Measurements from ENCODE around the gene SLC2A9. TPM values are rescaled to one million over a fixed set of nuclear protein-coding genes. Genes with fewer than 3 reads are reported as not detected.

Gene SLC2A9
- total RNA-seq, 2 experiments from 2014 or later: 0.77 to 1.6 TPM

GRCh38 chr4:9970399-9971011 lies 50.8 kb downstream of the SLC2A9 start:
- Mint-ChIP-seq H3K27ac (peak overlapping the region; percentile 75), H3K36me3 (peaks cover 34% of the 10 kb centered on the region), H3K4me3 (peak overlapping the region; percentile 55), H3K4me1 (peaks cover 37% of the 10 kb centered on the region), H3K9me3 (peaks cover 18% of the 10 kb centered on the region), H3K27me3 (peaks cover 3% of the 10 kb centered on the region)
- POLR2A ChIA-PET: interaction anchor here (0.7 to 1.0 kb wide), 2 partner anchors 25 to 38 kb away, joined by 3 read pairs; no protein-coding TSS in a partner anchor
- DNase-seq (no peak), ATAC-seq (ENCODE audit: low read depth) (peak; percentile 28)

GRCh38 chr4:9969526-9970398 lies 51.5 kb downstream of the SLC2A9 start:
- Mint-ChIP-seq H3K27ac (peak overlapping the region; percentile 75), H3K4me3 (peak overlapping the region; percentile 55), H3K36me3 (peaks cover 31% of the 10 kb centered on the region), H3K27me3 (peaks cover 3% of the 10 kb centered on the region), H3K4me1 (peaks cover 36% of the 10 kb centered on the region), H3K9me3 (peaks cover 18% of the 10 kb centered on the region)
- POLR2A ChIA-PET: interaction anchor here (0.7 to 1.0 kb wide), 2 partner anchors 26 to 37 kb away, joined by 3 read pairs; no protein-coding TSS in a partner anchor
- ATAC-seq (ENCODE audit: low read depth) (peak; percentile 91), DNase-seq (peak; percentile 34)

- Mint-ChIP-seq H3K9me3 (peaks cover 18% of the 10 kb centered on the region), H3K4me1 (peaks cover 36% of the 10 kb centered on the region), H3K27me3 (peaks cover 3% of the 10 kb centered on the region), H3K4me3 (no peak overlapping the region), H3K36me3 (peaks cover 31% of the 10 kb centered on the region), H3K27ac (no peak overlapping the region)
- POLR2A ChIA-PET: no interaction called here
- DNase-seq (no peak), ATAC-seq (ENCODE audit: low read depth) (no peak)
Observed at GRCh38 chr4:9968472-9968871, 52.8 kb downstream of the SLC2A9 start.

GRCh38 chr4:9964879-9965278 lies 56.4 kb downstream of the SLC2A9 start:
- Mint-ChIP-seq H3K27ac (no peak overlapping the region), H3K4me1 (peaks cover 11% of the 10 kb centered on the region), H3K4me3 (no peak overlapping the region), H3K36me3 (peaks cover 12% of the 10 kb centered on the region), H3K9me3 (peaks cover 12% of the 10 kb centered on the region), H3K27me3 (peaks cover 6% of the 10 kb centered on the region)
- ATAC-seq (ENCODE audit: low read depth): no peak
- POLR2A ChIA-PET: interaction anchor here (0.5 kb wide), 1 partner anchor 1876 kb away, joined by 3 read pairs; no protein-coding TSS in a partner anchor
- DNase-seq: no peak

GRCh38 chr4:9963328-9963727 lies 58.0 kb downstream of the SLC2A9 start:
- Mint-ChIP-seq H3K9me3 (peaks cover 6% of the 10 kb centered on the region), H3K36me3 (peaks cover 6% of the 10 kb centered on the region), H3K4me1 (peaks cover 4% of the 10 kb centered on the region), H3K27ac (no peak overlapping the region), H3K27me3 (peaks cover 6% of the 10 kb centered on the region), H3K4me3 (no peak overlapping the region)
- DNase-seq: no peak
- no peak for ATAC-seq (ENCODE audit: low read depth)
- POLR2A ChIA-PET: no interaction called here

GRCh38 chr4:9962611-9963314 lies 58.5 kb downstream of the SLC2A9 start:
- ATAC-seq (ENCODE audit: low read depth) (no peak), DNase-seq (no peak)
- Mint-ChIP-seq H3K27ac (no peak overlapping the region), H3K36me3 (peaks cover 5% of the 10 kb centered on the region), H3K4me3 (no peak overlapping the region), H3K9me3 (peaks cover 3% of the 10 kb centered on the region), H3K4me1 (no peaks in the 10 kb centered on the region), H3K27me3 (peaks cover 6% of the 10 kb centered on the region)
- POLR2A ChIA-PET: no interaction called here

GRCh38 chr4:9954468-9954867 lies 66.8 kb downstream of the SLC2A9 start:
- Mint-ChIP-seq H3K4me1 (no peaks in the 10 kb centered on the region), H3K9me3 (no peaks in the 10 kb centered on the region), H3K27me3 (no peaks in the 10 kb centered on the region), H3K27ac (no peak overlapping the region), H3K36me3 (peaks cover 2% of the 10 kb centered on the region), H3K4me3 (no peak overlapping the region)
- DNase-seq: no peak
- ATAC-seq (ENCODE audit: low read depth): no peak
- POLR2A ChIA-PET: no interaction called here

- no peak overlapping the region for H3K4me3 Mint-ChIP-seq
- H3K27ac Mint-ChIP-seq: no peak overlapping the region
- no peaks in the 10 kb centered on the region for H3K36me3 Mint-ChIP-seq
- peaks cover 3% of the 10 kb centered on the region for H3K27me3 Mint-ChIP-seq
- no peaks in the 10 kb centered on the region for H3K4me1 Mint-ChIP-seq
- POLR2A ChIA-PET: no interaction called here
- DNase-seq (no peak), ATAC-seq (ENCODE audit: low read depth) (no peak)
- no peaks in the 10 kb centered on the region for H3K9me3 Mint-ChIP-seq
Observed at GRCh38 chr4:9953089-9953488, 68.2 kb downstream of the SLC2A9 start.

- Mint-ChIP-seq H3K27ac (no peak overlapping the region), H3K4me1 (no peaks in the 10 kb centered on the region), H3K27me3 (peaks cover 3% of the 10 kb centered on the region), H3K9me3 (no peaks in the 10 kb centered on the region), H3K4me3 (no peak overlapping the region), H3K36me3 (no peaks in the 10 kb centered on the region)
- POLR2A ChIA-PET: no interaction called here
- ATAC-seq (ENCODE audit: low read depth) (no peak), DNase-seq (no peak)
Observed at GRCh38 chr4:9952415-9952950, 68.8 kb downstream of the SLC2A9 start.

GRCh38 chr4:9949573-9949972 lies 71.7 kb downstream of the SLC2A9 start:
- Mint-ChIP-seq H3K4me1 (no peaks in the 10 kb centered on the region), H3K27ac (no peak overlapping the region), H3K36me3 (no peaks in the 10 kb centered on the region), H3K27me3 (peaks cover 3% of the 10 kb centered on the region), H3K9me3 (no peaks in the 10 kb centered on the region), H3K4me3 (no peak overlapping the region)
- POLR2A ChIA-PET: no interaction called here
- ATAC-seq (ENCODE audit: low read depth): no peak
- DNase-seq: no peak

- no peak overlapping the region for H3K4me3 Mint-ChIP-seq
- no peaks in the 10 kb centered on the region for H3K4me1 Mint-ChIP-seq
- POLR2A ChIA-PET: no interaction called here
- peaks cover 3% of the 10 kb centered on the region for H3K27me3 Mint-ChIP-seq
- H3K9me3 Mint-ChIP-seq: no peaks in the 10 kb centered on the region
- no peak overlapping the region for H3K27ac Mint-ChIP-seq
- ATAC-seq (ENCODE audit: low read depth): no peak
- DNase-seq: no peak
- H3K36me3 Mint-ChIP-seq: no peaks in the 10 kb centered on the region
Observed at GRCh38 chr4:9947168-9948062, 73.9 kb downstream of the SLC2A9 start.

GRCh38 chr4:9946170-9946569 lies 75.1 kb downstream of the SLC2A9 start:
- ATAC-seq (ENCODE audit: low read depth) (no peak), DNase-seq (no peak)
- Mint-ChIP-seq H3K27me3 (peaks cover 3% of the 10 kb centered on the region), H3K4me1 (no peaks in the 10 kb centered on the region), H3K27ac (no peak overlapping the region), H3K9me3 (no peaks in the 10 kb centered on the region), H3K4me3 (no peak overlapping the region), H3K36me3 (no peaks in the 10 kb centered on the region)
- POLR2A ChIA-PET: no interaction called here
